ENCODE measurements around the gene ZNF467.

The ZNF467 gene

DNA sequence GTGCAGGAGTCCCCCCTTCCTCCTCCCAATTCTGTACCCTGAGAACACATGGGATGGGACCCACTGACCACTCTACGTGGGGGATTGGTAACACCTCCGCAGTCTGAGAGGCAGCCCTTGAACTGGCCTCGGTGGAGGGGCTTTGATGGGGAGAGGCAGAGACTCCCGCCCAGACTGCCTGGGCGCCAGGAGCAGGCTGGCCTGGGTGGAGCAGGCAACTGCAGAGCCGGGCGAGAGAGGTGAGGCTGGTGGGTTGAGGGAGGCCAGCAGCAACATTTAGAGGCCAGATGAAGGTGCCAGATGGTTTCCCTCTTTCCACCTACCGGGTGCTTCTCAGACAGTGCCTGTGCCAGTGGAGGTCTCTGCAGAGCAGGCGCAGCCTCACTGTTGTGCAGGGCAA, 30.7 kb upstream of the ZNF467 start:
- DNase-seq, result no peak

DNA sequence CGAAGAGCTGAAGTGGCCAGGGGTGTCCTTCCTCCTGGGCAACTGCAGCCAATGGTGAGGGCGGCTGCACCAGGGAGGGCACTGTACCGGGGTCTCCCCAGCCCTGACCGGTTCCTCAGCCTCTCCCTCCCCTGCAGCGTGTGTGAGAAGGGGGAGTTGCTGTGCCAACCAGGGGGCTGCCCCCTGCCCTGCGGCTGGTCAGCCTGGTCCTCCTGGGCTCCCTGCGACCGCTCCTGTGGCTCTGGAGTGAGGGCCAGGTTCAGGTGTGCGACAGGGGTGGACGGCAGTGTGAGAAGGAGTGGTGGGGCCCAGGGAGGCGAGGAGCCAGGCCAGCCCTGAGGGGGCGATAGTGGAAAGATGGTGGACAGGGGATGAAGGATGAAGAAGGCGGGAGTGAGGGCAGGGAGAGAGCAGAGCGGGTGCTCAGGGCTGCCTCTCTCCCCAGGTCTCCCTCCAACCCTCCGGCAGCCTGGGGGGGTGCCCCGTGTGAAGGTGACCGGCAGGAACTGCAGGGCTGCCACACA, 30.2 kb upstream of the ZNF467 start:
- no peak for DNase-seq

DNA sequence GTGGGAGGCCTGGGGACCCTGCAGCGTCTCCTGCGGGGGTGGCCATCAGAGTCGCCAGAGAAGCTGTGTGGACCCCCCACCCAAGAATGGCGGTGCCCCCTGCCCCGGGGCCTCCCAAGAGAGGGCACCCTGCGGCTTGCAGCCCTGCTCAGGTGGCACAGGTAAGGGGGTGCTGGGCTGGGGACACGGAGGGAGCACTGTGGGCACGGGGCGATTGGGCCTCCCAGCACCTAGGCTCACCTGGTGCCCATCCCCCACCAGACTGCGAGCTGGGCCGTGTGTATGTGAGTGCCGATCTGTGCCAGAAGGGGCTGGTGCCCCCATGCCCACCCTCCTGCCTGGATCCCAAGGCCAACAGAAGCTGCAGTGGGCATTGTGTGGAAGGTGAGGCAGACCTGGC, 29.6 kb upstream of the ZNF467 start:
- DNase-seq, result no peak

DNA sequence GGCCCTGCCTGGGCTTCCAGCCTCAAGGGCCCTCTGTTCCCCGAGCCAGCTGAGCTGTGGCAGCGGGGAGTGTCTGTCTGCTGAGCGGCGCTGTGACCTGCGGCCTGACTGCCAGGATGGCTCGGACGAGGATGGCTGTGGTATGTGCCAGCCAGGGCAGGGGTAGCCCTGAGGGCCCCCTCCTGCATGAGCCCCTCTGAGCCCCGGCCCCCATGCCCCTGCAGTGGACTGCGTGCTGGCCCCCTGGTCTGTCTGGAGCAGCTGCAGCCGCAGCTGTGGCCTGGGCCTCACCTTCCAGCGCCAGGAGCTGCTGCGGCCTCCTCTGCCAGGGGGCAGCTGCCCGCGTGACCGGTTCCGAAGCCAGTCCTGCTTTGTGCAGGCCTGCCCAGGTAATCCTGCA, 28.4 kb upstream of the ZNF467 start:
- DNase-seq, result no peak

DNA sequence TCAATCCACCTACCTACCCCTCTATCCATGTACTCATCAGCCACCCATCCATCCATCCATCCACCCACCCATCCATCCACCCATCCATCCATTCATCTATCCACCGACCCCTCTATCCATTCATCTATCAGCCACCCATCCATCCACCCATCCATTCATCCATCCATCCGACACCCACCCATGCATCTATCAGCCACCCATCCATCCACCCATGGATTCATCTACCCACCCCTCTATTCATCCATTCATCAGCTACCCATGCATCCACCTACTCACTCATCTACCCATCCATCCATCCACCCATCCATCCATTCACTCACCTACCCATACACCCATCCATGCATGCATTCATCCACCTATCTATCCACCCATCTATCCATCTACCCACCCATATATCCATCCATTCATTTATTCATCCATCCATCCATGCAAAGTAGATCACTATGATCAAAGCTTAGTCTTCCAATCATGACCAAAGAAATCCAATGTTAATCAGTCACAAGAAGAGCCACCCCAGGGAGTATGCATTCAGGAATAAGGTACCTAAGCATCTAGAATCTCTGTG, 27.7 kb upstream of the ZNF467 start:
- no peak for DNase-seq

DNA sequence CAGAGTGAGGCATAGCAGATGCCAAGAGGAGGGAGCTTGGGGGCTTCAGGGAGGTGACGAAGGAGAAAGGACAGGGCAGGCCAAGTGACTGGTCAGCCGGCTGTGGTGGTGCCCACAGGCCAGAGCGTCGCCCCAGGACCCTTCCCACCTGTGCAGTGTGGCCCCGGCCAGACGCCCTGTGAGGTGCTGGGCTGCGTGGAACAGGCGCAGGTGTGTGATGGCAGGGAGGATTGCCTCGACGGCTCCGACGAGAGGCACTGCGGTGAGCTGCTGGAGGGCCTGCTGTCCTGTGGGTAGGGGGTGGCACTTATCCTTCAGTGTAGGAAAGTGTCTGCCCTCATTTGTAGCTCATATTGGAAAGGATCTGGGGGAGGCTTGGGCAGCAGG, 26.8 kb upstream of the ZNF467 start:
- DNase-seq, result no peak

DNA sequence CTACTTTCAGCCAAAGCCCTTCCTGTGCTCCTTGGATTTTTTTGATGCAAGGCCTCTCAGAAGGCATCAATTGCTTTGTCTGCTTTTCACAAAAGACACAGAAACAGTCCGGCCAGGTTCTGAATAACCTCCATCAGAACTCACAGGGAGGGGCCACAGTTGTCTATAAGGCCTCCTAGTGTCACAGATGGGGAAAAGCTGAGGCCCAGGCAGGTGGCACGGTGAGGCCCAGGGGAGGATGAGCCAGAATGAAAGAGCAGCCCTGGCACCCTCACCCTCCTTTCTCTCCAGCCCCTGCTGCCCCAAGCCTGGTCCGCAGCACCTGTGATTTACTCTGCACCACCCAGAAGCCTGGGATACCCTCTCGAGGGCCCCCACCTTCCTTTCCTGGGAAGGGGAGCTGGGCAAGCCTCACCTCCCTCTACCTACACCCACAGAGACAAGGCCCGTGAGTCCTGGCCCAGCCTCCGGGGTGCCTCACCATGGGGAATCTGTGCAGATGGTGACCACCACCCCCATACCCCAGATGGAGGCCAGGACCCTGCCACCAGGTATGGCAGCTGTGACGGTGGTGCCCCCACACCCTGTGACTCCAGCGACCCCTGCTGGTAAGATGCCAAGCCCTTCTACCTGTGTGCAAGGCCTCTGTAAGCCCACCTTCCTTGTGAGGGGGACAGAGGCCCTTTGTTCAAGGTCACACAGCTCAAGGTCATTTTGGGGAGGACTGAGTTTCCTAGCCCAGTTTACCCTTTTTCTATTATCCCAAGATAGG, 26.2 kb upstream of the ZNF467 start:
- peak; percentile 49 for DNase-seq

DNA sequence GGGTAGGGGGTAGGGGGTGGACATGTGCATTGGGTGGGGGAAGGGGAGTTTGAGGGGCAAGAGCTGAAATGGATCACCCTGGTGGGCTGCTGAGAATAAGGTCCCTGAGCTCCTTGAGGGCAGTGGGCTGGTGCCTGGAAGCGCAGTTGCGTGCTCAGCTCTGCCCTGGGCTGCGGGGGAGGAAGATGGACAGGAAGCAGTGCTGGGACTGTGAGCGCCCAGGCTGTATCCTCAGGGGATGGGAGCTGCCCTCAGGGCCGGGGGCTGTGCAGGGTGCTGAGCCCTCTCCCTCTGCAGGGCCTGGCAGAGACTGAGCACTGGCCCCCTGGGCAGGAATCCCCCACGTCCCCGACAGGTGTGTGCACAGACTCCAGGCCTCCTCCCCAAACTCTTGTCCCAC, 24.4 kb upstream of the ZNF467 start:
- no peak for DNase-seq

DNA sequence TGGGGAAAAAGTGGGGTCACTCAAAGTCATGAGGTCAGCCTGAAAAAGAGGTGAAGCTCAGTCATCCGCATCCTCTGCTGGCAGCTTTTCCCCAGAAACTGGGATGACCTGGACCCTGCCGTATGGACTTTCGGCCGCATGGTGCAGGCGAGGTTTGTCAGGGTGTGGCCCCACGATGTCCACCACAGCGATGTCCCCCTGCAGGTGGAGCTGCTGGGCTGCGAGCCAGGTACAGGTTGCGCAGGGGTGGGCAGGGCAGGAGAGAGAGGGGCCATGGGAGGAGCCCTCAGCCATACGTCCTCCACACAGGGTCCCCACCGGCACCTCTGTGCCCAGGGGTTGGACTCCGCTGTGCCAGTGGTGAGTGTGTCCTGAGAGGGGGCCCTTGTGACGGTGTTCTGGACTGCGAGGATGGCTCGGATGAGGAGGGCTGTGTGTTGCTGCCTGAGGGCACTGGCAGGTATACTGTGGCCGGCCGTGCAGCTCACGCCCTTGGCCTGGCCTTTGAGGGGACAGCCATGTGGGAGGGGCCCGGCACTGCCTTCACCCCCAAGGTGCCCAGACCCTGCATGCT, 23.0 kb upstream of the ZNF467 start:
- DNase-seq, result no peak

DNA sequence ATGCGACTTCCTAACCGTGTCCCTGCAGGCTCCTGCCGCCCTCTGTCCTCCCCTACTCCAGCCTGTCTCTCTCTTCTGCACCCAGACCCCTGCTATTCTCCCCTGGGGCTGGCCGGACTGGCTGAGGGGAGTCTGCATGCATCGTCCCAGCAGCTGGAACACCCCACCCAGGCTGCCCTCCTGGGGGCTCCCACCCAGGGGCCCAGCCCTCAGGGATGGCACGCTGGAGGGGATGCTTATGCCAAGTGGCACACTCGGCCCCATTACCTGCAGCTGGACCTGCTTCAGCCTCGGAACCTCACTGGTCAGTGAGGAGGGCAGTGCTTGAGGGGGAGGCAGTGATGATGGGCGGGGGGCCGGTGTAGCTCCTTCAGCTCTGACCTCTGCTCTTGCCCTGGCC, 21.7 kb upstream of the ZNF467 start:
- no peak for DNase-seq

DNA sequence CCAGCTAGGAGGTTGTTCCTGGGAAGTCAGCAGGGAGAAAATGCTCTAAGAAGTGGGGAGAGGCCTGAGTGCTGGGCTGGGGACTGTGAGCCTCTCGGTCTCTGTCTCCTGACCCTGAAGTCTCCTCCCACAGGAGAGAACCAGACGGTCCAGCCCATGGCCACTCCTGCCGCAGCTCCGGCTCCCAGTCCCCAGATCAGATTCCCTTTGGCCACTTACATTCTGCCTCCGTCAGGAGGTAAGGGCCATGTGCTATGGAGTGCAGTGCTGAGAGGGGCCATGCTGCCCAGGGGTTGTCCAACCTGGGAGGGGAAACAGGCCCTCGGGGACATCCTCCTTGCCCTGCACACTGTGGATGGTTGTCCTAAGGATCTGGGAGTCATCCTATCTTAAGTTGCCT, 21.3 kb upstream of the ZNF467 start:
- DNase-seq, result no peak

DNA sequence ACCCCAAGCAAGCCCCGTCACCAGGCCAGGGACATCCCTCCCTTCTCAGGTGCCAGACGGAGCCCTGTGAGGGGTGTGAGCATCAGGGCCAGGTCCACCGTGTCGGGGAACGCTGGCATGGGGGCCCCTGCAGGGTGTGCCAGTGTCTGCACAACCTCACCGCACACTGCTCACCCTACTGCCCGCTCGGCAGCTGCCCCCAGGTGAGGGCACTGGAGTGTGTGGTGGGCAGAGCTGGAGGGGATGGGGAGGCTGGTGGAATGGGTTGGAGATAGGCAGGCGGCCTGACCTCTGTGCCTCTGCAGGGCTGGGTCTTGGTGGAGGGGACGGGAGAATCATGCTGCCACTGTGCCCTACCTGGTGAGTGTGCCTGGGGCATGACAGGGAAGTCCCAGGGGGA, 19.9 kb upstream of the ZNF467 start:
- DNase-seq, result no peak

DNA sequence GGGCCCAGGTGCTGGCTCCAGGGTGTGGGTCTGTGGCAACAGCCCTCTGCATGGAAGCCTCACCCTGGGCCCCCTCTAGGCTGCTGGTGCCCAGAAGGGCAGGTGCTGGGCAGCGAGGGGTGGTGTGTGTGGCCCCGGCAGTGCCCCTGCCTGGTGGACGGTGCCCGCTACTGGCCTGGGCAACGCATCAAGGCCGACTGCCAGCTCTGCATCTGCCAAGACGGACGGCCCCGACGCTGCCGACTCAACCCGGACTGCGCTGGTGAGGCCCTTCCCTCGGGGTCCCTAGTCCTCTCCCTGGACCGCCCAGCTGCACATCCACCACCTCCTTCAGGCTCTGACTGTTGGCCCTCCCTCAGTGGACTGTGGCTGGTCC, 18.8 kb upstream of the ZNF467 start:
- DNase-seq, result no peak

DNA sequence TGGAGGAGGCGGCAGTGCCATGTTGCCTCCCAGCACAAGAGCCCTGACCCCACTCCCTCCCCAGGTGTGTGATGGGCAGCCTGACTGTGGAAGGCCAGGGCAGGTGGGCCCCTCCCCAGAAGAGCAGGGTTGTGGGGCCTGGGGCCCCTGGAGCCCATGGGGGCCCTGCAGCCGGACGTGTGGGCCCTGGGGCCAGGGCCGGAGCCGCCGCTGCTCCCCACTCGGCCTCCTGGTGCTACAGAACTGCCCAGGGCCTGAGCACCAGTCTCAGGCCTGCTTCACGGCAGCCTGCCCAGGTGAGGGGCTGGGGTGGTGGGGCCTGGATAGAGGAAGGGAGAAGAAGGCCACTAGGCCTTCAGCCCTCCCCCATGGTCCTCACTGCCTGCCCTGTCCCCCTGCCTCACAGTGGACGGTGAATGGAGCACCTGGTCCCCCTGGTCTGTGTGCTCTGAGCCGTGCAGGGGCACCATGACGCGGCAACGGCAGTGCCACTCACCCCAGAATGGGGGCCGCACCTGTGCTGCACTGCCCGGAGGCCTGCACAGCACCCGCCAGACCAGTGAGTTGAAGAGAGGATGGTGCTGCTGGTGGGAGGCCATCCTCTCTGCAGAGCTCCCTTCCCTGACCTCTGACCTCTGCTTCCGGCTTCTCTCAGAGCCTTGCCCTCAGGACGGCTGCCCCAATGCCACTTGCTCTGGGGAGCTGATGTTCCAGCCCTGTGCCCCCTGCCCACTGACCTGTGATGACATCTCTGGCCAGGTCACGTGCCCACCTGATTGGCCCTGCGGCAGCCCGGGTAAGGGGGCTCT, 18.2 kb upstream of the ZNF467 start:
- no peak for DNase-seq

DNA sequence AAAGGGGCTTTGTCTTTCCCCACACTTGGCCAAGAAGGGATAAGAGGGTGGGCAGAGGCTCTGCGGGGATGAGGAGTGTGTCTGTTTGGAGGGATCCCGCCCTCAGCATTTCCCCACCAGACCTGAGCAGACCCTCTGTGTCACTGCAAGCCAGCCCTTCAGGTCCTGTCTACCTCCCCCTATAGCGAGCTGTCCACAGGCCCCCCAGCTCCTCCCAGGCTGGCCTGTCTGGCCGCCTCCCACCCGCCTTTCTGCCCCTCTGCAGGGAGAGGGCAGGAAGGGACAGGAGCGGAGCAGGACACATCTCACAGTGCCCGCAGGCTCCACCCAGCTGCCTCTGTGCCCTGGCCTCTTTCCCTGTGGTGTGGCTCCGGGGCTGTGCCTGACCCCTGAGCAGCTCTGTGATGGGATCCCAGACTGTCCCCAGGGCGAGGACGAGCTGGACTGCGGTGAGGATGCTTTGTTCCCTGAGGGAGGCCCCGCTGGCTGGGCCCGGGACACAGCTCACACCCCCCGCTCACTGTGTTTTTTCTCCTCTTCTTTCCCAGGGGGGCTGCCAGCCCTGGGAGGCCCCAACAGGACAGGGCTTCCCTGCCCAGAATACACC, 17.5 kb upstream of the ZNF467 start:
- no peak for DNase-seq

DNA sequence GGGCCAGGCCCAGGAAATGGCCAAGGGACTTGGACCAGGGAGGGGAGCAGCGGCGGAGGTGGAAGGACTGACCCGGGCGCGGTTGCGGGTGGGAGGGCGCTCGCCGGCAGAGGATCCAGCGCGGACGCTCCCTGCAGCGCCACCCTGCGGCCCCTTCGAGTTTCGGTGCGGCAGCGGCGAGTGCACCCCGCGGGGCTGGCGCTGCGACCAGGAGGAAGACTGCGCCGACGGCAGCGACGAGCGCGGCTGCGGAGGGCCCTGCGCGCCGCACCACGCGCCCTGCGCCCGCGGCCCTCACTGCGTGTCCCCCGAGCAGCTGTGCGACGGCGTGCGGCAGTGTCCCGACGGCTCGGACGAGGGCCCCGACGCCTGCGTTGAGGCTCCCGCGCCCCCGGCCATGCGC, 16.8 kb upstream of the ZNF467 start:
- peak; percentile 76 for DNase-seq

DNA sequence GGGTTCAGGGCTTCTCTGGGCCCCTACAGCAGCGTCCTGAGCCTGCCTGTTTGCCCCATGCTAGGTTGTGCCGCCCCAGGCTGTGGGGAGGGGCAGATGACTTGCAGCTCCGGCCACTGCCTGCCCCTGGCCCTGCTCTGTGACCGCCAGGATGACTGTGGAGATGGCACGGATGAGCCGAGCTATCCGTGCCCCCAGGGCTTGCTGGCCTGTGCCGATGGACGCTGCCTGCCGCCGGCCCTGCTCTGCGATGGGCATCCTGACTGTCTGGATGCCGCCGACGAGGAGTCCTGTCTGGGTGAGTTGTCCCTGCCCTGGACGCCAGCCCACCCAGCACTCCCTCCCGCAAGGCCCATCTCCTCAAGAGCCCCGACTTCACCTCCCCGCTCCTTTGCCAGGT, 15.7 kb upstream of the ZNF467 start:
- DNase-seq, result no peak

DNA sequence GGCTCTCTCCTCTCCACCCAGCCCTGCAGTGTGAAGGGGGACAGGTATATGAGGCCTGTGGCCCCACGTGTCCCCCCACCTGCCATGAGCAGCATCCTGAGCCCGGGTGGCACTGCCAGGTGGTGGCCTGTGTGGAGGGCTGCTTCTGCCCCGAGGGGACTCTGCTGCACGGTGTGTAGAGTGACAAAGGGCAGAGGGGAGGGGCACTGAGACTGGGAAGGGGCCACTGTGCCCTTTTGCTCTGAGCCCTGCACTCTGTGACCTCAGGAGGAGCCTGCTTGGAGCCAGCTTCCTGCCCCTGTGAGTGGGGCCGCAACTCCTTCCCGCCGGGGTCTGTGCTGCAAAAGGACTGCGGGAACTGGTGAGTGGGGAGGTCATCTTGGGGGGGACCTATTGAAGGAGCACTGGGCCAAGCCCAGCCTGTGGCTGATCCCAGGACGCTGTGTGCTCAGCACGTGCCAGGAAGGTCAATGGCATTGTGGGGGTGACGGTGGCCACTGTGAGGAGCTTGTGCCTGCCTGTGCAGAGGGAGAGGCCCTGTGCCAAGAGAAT, 15.0 kb upstream of the ZNF467 start:
- DNase-seq, result no peak

DNA sequence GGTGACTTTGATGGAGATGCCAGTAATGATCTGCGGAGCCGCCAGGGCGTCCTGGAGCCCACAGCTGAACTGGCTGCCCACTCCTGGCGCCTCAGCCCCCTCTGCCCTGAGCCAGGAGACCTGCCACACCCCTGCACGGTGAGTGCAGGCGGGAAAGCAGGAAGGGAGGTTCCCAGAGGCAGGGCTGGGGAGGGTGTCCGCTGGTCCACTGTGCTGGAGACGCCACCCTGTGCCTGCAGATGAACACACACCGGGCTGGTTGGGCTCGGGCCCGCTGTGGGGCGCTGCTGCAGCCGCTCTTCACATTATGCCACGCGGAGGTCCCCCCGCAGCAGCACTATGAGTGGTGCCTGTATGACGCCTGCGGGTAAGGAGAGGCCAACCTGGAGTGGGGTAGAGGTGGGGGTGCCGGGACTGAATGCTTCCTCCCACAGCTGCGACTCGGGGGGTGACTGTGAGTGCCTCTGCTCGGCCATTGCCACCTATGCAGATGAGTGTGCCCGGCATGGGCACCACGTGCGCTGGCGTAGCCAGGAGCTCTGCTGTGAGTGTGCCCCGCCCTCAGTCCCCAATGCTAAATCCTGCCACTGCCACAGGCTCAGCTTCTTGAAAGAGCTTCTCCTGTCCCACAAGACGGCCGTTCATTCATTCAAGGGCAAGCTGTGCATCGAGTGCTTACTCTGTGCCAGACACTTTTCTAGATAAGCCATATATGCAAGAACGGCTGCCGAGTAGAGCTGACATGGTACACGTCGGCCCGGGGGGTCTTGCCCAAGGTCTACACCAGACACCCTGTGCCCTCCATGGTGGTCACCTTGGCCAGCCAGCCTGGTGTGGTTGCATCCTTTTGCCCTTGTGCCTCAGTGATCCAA, 14.3 kb upstream of the ZNF467 start:
- peak; percentile 82 for DNase-seq

DNA sequence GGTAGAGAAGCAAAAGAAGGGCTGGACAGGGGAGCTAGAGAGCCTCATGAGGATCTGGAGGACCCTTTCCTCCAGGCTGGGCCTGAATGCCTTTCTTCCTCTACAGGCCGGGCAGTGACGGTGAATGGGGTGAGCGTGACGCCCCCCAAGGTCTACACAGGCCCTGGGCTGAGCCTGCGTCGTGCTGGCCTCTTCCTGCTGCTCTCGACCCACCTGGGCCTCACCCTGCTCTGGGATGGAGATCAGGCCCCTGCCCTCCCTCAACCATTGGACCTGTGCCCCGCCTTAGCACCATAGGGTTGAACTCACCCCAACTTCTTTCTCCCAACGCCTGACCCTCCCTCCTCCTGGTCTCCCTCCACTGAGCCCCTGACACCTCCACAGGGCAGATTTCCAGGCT, 12.6 kb upstream of the ZNF467 start:
- DNase-seq, result no peak

DNA sequence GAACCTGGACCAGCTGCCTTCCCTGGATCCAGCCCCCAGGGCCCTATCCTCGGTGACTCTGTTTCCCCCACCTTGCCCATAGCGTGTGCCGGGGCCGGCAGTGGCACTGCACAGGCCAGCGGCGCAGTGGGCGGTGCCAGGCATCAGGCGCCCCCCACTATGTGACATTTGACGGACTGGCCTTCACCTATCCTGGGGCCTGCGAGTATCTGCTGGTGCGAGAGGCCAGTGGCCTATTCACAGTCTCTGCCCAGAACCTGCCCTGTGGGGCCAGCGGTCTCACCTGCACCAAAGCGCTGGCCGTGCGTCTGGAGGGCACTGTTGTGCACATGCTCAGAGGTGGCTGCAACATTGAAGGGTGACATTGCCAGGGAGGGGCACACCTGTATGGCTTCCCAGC, 12.0 kb upstream of the ZNF467 start:
- no peak for DNase-seq

DNA sequence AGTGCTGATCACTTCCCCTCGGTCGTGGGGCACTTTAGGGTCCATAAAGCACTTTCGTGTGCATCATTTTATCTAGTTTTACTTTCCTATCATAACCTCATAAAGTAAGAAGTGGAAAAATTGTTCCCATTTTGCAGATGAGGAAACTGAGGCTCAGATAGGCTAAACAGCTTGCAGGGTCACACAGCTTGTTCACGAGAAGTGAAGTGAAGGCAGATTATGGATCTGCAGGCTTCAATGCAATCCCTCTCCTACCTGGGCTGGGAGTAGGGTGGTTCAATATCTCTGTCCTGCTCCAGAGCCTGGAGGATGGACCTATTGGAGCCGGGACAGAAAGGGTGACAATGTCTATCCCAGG, 10.8 kb upstream of the ZNF467 start:
- no peak for DNase-seq
